Mucosa of descending colon (tissue), 3 donors: ENCODE measurements around the gene ENPP6. TPM values are rescaled to one million over a fixed set of nuclear protein-coding genes. Genes with fewer than 3 reads are reported as not detected.

Experiments
- ATAC-seq: fragments of 200-7000 bp; cut with Tn5 transposase; one replicate; pipeline ENCODE4 v1.9.1; 2020; ENCODE audit warnings: mild to moderate bottlenecking, moderate library complexity
- DNase-seq, 3 donors: peaks; one replicate each; pipeline ENCODE4 v3.0.0-alpha.2; 2020
- H3K36me3 ChIP-seq: fragments of 200-600 bp; one replicate; pipeline ENCODE4 v1.8.0; 2021; ENCODE audit warnings: low read depth, mild to moderate bottlenecking
- H3K4me1 ChIP-seq: fragments of 200-600 bp; one replicate; pipeline ENCODE4 v1.8.0; 2021; ENCODE audit warnings: low read depth, mild to moderate bottlenecking
- H3K4me3 ChIP-seq: fragments of 200-600 bp; one replicate; pipeline ENCODE4 v1.8.0; 2021; ENCODE audit warnings: mild to moderate bottlenecking
- H3K9me3 ChIP-seq: fragments of 200-600 bp; one replicate; pipeline ENCODE4 v1.8.0; 2021; ENCODE audit warnings: mild to moderate bottlenecking
- CTCF ChIP-seq: fragments of 200-600 bp; IDR thresholded peaks from one replicate; pipeline ENCODE4 v1.8.0; 2022; ENCODE audit warnings: antibody characterized with exemption, mild to moderate bottlenecking
- intact Hi-C, 2 donors: fragments of 100-400 bp; cut with DNase I in 1 of 2; cut with micrococcal nuclease in 1 of 2; formaldehyde crosslinking; loops; one replicate each; pipeline versions ENCODE4 v1.11.0 to v1.11.1; 2022; cut with DNase I, micrococcal nuclease
- total RNA-seq, 3 donors: library from RNA; stranded (reverse); fragmentation: NEBNext Ultra II Directional in 2 of 3; extraction: Animal tissue kit (Norgen Biotek cat#: 25700) in 2 of 3; gene quantifications; one replicate each; pipeline versions ENCODE4 v1.2.1 to v1.2.4, GENCODE V29; 2021 to 2023
- donor health status: DM: no; HTN: no; CAD: no; lungs with moderate emphysema.
- donor health status: DM: no; HTN: no; CAD: no.
- donor health status: DM: no; HTN: yes; CAD: no.

Gene ENPP6
- total RNA-seq, 3 donors from 2014 or later, result 0.35 to 0.57 (median 0.43) TPM

GRCh38 chr4:184046148-184046547, 171.5 kb downstream of the ENPP6 start:
- intact Hi-C loops, result no loop called here
- TF ChIP-seq CTCF, result no peak
- no peak overlapping the region for H3K4me3 ChIP-seq
- no peaks in the 10 kb centered on the region for H3K4me1 ChIP-seq
- DNase-seq (no peak), ATAC-seq (no peak)
- peaks cover 17% of the 10 kb centered on the region for H3K9me3 ChIP-seq
- H3K36me3 ChIP-seq, result no peaks in the 10 kb centered on the region

DNA sequence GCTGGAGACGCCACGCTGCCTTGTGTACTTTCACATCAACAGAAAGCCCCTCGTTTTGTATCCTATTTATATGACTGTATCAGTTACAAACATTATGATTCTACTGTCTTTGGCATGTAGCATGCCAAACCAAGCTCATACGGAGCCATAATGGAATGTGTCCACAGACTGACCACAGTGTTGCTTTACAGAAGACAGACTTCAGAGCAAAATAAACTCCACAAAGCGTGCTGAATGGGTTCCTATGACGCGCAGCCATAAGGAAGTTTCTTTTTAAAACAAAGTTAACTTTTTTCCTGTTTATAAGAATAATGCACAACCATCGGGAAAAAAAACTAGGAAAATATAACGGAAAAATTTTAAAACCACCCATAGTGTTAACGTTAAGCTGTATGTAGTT, 176.5 kb downstream of the ENPP6 start:
- intact Hi-C loops, result no loop called here
- no peak for DNase-seq
- ATAC-seq, result no peak
- H3K36me3 ChIP-seq, result no peaks in the 10 kb centered on the region
- H3K9me3 ChIP-seq, result peaks cover 6% of the 10 kb centered on the region
- no peak overlapping the region for H3K4me3 ChIP-seq
- no peak for TF ChIP-seq CTCF
- no peaks in the 10 kb centered on the region for H3K4me1 ChIP-seq

- H3K4me3 ChIP-seq, result no peak overlapping the region
- intact Hi-C loops, result no loop called here
- TF ChIP-seq CTCF, result no peak
- ATAC-seq, result peak; percentile 16
- H3K36me3 ChIP-seq, result no peaks in the 10 kb centered on the region
- no peaks in the 10 kb centered on the region for H3K4me1 ChIP-seq
- no peak for DNase-seq
- no peaks in the 10 kb centered on the region for H3K9me3 ChIP-seq
These were observed 177.7 kb downstream of the ENPP6 start for GRCh38 chr4:184039963-184040383.
